Measurements from ENCODE around the gene FAM193A. TPM values are rescaled to one million over a fixed set of nuclear protein-coding genes. Genes with fewer than 3 reads are reported as not detected.

Gene FAM193A
- polyA plus RNA-seq, 1 donor: 31.3 TPM

DNA sequence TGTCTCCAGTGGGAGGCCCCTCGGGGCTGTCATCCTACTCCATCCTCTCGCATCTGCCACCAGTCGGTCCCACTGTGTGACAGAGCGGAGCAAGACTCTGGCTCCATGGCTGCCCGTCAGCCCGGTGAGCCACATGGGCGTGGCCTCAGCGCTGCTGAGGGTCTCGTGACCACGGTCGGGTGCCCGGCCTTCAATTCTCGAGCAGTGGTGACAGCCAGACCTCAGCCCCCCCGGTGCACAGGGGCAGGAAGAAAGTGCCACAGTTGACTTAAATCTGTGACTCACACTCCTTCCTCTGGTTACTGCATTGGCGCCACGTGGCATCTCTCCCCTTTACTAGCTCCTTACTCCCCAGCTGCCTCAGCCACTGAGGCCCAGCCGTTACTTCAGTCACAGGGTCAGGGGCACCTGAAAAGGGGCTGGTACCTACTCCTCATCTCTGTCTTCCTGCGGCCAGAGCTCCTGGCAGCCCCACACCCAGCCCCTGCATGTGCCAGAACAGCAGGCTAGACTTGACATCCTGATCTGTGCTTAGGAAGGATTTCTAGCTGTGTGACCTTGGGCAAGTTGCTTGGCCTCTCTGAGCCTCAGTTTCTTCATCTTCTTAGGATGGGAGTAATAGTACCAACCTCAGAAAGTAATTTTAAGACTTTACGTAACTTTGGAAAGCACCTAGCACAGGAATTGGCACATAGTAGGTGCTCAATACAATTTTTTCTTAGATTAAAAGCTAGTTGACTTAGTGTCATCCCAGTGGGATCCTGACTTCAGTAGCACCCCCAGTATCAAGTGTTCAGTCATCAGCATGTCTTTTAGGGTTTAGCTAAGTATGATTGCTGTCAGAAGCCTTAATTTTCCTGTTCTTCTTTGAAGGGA is 153.6 kb downstream of the FAM193A start:
- DNase-seq: no peak

GRCh38 chr4:2691313-2691712 is 154.9 kb downstream of the FAM193A start:
- no peak for DNase-seq

GRCh38 chr4:2691952-2692435 is 155.5 kb downstream of the FAM193A start:
- DNase-seq: no peak

- no peak for DNase-seq
Observed at GRCh38 chr4:2694691-2695090, 158.2 kb downstream of the FAM193A start.

GRCh38 chr4:2695346-2696060 is 159.1 kb downstream of the FAM193A start:
- no peak for DNase-seq

- DNase-seq: no peak
Observed at GRCh38 chr4:2696423-2696822, 160.0 kb downstream of the FAM193A start.

DNA sequence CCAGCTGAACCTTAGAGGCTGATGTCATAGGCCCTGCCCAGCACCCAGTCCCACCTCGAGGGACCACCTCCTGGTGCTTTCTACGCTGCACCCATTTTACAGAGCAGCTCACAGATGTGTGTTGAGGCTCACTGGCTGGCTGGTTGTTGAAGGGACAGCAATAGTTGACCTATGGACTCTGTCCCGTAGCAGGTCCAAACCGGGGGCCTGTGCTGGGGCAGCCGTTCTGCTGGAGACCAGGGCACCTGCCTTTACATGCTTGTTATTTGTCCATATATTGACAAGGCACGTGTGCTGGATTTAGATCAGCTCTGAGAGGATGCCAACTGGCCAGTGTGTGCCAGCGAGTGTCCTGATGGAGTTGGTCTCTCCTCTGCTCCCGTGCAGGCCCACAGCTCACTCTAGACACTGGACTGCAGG is 161.6 kb downstream of the FAM193A start:
- no peak for DNase-seq

DNA sequence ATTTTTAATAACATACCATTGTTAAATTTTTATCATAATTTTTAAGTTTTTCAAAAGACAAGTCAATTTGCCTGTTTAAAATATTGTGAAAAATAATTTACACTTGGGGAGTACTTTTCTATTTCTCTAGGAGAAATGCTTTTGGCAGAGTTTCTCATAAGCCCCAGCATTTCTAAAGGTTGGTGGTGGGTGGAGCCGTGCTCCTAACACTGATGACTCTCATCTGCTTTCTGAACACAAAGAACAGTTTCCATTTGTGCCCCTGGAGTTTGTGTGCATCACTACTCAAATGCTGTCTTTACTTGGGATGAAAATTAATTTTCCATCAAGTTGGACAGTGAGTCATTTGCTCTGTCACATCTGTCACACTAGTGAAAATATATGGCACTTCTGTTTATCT is 162.1 kb downstream of the FAM193A start:
- no peak for DNase-seq

DNA sequence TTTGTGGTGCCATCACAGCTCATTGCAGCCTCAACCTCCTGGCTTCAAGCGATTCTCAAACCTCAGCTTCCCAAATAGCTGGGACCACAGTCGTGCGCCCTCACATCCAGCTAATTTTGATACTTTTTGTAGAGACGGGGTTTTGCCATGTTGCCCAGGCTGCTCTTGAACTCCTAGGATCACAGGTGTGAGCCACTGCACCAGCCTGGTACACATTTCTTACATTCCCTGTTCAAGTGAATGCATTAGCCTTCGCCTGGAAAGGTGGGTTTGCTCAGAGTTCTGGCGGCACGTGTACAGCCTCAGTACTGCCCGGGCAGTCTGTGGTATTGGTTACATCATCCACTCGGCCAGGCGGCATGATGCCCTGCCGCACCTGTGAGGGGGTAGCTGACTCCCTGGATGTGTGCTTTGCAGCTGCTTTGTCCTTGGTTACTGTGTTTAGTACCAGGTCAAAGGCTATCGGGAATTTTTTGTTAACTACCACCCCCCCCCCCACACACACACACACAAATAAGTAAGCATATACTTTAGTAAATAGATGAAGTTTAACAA is 162.6 kb downstream of the FAM193A start:
- no peak for DNase-seq

GRCh38 chr4:2699534-2699933 is 163.1 kb downstream of the FAM193A start:
- no peak for DNase-seq

DNA sequence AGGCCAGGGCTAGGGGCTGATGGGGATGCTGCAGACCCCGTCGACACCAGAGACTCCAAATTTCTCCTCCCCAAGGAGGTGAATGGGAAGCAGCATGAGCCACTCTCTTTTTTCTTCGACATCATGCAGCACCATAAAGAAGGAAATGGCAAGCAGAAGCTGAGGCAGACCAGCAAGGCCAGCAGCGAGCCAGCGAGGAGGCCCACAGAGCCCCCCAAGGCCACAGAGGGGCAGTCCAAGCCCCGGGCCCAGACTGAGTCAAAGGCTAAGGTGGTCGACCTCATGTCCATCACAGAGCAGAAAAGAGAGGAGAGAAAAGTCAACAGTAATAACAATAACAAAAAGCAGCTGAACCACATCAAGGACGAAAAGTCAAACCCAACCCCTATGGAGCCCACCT is 163.6 kb downstream of the FAM193A start:
- DNase-seq: no peak

- no peak for DNase-seq
Observed at GRCh38 chr4:2702361-2702760, 165.9 kb downstream of the FAM193A start.

GRCh38 chr4:2702770-2703169 is 166.3 kb downstream of the FAM193A start:
- no peak for DNase-seq

- no peak for DNase-seq
Observed at GRCh38 chr4:2712261-2712842, 175.9 kb downstream of the FAM193A start.

GRCh38 chr4:2713337-2713736 is 176.9 kb downstream of the FAM193A start:
- DNase-seq: no peak

DNA sequence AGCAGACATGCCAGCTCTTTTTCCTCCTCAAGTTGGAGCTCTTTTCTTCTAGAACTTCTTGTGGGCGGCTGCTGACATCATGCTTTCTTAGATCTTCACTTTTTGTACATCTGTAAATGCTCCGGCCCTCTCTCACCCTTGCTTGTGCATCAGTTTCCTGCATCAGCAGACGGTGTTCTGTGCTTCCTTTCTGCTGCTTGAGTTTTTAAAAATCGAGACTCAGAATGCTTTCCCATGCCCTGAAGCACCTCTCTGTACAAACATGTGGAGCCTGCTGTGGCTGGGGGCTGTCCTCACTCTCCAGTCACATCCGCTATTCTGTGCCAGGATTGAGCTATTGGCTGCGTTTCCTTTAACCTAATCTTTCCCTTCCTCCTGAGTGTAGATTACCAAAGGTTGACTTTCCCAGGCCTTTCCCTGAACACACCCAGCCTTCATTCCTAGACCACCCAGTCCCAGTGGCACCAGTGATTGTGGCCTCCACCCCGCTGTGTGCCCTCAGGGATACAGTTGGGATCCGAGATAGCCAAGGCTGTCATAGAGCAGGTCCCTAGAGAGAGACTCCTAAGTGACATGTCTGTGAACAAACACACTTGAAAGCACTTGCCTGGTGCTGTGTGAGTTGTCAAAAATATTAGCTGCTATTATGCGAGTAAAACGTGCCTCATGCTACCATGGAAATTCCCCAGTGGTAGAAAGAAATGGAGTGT is 177.8 kb downstream of the FAM193A start:
- no peak for DNase-seq

DNA sequence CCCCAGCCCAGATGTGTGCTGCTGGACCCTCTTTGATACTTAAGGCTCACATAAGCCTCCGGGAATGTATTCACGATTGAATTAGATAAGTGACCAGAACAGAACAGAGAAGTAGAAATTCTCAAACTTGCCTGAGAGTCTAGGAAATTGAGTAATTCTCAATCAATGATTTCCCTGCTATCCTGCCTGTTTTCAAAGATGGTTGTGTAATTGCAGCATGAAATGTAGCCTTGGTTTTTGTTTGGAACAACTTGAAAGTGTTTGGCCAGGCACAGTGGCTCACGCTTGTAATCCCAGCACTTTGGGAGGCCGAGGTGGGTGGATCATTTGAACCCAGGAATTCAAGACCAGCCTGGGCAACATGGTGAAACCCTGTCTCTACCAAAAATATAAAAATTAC is 178.5 kb downstream of the FAM193A start:
- DNase-seq: no peak

GRCh38 chr4:2715426-2715825 is 179.0 kb downstream of the FAM193A start:
- DNase-seq: no peak

DNA sequence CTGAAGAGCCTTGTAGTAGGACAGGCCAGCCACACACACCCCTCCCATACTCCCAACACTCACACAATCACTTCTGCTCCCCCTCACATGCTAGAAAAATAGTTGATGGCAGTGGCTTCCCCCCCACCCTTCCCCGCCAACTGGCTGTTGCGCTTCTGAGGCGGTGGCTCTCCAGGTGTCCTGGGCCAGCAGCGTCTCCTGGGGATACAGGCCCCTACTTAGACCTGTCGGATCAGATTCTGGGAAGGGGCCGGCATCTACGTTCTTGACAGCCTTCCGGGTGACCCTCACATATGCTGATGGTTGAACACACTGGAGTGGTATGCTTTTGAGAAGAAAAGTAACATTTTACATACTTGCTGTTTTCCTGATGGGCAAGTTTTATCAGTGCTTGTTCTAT is 179.8 kb downstream of the FAM193A start:
- DNase-seq: no peak

DNA sequence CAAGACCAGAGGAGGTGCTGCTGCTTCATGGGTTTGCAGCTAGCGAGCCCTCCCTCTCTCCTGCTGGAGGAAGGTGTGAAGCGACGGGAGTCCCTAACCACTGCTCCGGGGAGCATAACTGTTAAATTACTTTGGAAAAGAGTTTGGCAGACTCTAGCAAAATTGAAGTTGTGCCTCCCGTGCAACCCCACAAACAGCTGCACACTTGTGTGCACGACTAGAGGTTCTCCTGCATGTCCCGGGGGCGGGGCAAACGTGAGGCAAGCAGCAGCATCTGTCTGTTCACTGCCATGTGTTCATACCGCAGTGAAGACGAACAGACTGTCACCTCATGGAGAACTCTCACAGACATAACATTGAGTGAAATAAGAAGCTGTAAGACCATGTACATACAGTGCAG is 185.1 kb downstream of the FAM193A start:
- no peak for DNase-seq

DNA sequence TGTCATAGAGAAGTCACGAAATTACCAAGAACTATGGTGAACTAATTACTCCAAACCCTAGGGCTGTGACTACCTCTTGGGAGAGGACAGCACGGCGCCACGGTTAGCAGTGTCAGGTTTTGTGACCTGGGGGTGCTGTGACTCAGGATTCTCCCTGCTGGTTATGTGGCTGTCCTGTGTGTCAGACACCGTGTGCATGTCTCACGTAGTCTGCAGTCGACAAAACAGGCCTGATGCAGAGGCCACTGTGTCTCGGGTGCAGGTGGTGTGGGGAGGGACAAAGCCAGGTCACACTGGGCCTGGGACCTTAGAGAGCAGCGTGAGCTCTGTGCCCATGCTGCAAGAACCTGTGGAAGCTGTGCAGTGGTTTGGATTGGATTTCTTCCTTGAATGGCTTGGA is 185.6 kb downstream of the FAM193A start:
- DNase-seq: no peak

DNA sequence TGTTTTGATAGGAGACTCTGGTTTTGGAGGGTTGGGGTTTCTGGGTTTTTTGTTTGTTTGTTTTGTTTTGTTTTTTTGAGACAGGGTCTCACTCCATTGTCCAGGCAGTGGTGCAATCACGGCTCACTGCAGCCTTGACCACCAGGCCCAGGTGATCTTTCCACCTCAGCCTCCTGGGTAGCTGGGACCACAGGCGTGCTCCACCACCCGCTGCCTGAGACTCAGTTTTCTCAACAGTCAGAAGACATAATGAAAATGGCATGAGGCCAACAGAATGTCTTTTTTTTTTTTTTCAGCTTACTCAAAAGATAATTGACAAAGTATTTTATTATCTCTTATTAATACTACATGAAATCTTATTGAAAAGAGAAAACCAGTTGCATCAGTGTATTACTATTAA is 187.3 kb downstream of the FAM193A start:
- DNase-seq: no peak

Measured in left kidney (tissue), 2 donors.